WERI-Rb-1 (cell line): Measurements from ENCODE around the gene SH3TC1.

Experiments used
- DNase-seq: peaks from one replicate; pipeline ENCODE4 v3.0.0-alpha.2; 2020
- H3K27ac ChIP-seq: fragments of 250-450 bp; sonication (Bioruptor Pico); 2 replicates; pipeline ENCODE4 v1.5.1; 2020; ENCODE audit warnings: mild to moderate bottlenecking, moderate library complexity
- H3K27me3 ChIP-seq: fragments of 250-450 bp; sonication (Bioruptor Pico); 2 replicates; pipeline ENCODE4 v1.5.1; 2021; ENCODE audit warnings: mild to moderate bottlenecking, low read depth, moderate library complexity; ENCODE audit not compliant: insufficient read depth, severe bottlenecking
- H3K36me3 ChIP-seq: fragments of 250-450 bp; sonication (Bioruptor Pico); 2 replicates; pipeline ENCODE4 v1.5.1; 2020; ENCODE audit warnings: mild to moderate bottlenecking, moderate library complexity
- H3K4me3 ChIP-seq: 2 replicates; pipeline ENCODE4 v1.5.1; 2011; ENCODE audit warnings: low read depth, mild to moderate bottlenecking, control low read depth, low read length
- H3K9me3 ChIP-seq: fragments of 250-450 bp; sonication (Bioruptor Pico); 2 replicates; pipeline ENCODE4 v1.5.1; 2021; ENCODE audit warnings: mild to moderate bottlenecking, moderate library complexity; ENCODE audit not compliant: severe bottlenecking
- CTCF ChIP-seq: IDR thresholded peaks from 2 replicates; pipeline ENCODE4 v1.5.1; 2011; ENCODE audit warnings: low read depth, mild to moderate bottlenecking, control low read depth, inconsistent platforms, low read length

The SH3TC1 gene

GRCh38 chr4:8162625-8163024, 36.5 kb upstream of the SH3TC1 start:
- no peak for DNase-seq
- no peak for TF ChIP-seq CTCF
- Histone ChIP-seq H3K27ac (no peak overlapping the region), H3K36me3 (no peaks in the 10 kb centered on the region), H3K27me3 (peaks cover 7% of the 10 kb centered on the region), H3K4me3 (no peak overlapping the region), H3K9me3 (no peaks in the 10 kb centered on the region)

GRCh38 chr4:8163026-8163425, 36.1 kb upstream of the SH3TC1 start:
- no peak for DNase-seq
- Histone ChIP-seq H3K4me3 (no peak overlapping the region), H3K9me3 (peaks cover under 1% of the 10 kb centered on the region), H3K27ac (no peak overlapping the region), H3K36me3 (no peaks in the 10 kb centered on the region), H3K27me3 (peaks cover 3% of the 10 kb centered on the region)
- no peak for TF ChIP-seq CTCF

- Histone ChIP-seq H3K9me3 (peaks cover 7% of the 10 kb centered on the region), H3K27me3 (no peaks in the 10 kb centered on the region), H3K4me3 (no peak overlapping the region), H3K27ac (no peak overlapping the region), H3K36me3 (no peaks in the 10 kb centered on the region)
- DNase-seq, result no peak
- no peak for TF ChIP-seq CTCF
These were observed 35.5 kb upstream of the SH3TC1 start for GRCh38 chr4:8163436-8164193.

- Histone ChIP-seq H3K4me3 (no peak overlapping the region), H3K27ac (no peak overlapping the region), H3K36me3 (no peaks in the 10 kb centered on the region), H3K27me3 (no peaks in the 10 kb centered on the region), H3K9me3 (peaks cover 11% of the 10 kb centered on the region)
- TF ChIP-seq CTCF, result no peak
- DNase-seq, result no peak
These were observed 34.9 kb upstream of the SH3TC1 start for GRCh38 chr4:8164194-8164565.

GRCh38 chr4:8164687-8165086, 34.4 kb upstream of the SH3TC1 start:
- no peak for TF ChIP-seq CTCF
- Histone ChIP-seq H3K9me3 (peaks cover 11% of the 10 kb centered on the region), H3K27me3 (no peaks in the 10 kb centered on the region), H3K27ac (no peak overlapping the region), H3K4me3 (no peak overlapping the region), H3K36me3 (no peaks in the 10 kb centered on the region)
- no peak for DNase-seq

- TF ChIP-seq CTCF, result peak; percentile 69
- no peaks in the 10 kb centered on the region for H3K27me3 ChIP-seq
- H3K9me3 ChIP-seq, result peaks cover 11% of the 10 kb centered on the region
- no peak overlapping the region for H3K4me3 ChIP-seq
- no peaks in the 10 kb centered on the region for H3K36me3 ChIP-seq
- peak overlapping the region; percentile 33 for H3K27ac ChIP-seq
- peak; percentile 80 for DNase-seq
These were observed 33.7 kb upstream of the SH3TC1 start for GRCh38 chr4:8165374-8165896.
